Sigmoid colon (tissue), 7 donors: ENCODE results near the gene ALB. TPM values are rescaled to one million over a fixed set of nuclear protein-coding genes. Genes with fewer than 3 reads are reported as not detected.

Experiments
- DNase-seq: peaks from one replicate; pipeline ENCODE4 v3.0.0-alpha.2; 2019
- H3K27ac ChIP-seq, 4 donors: fragments of 200-600 bp; sonication (generic); one replicate each; pipeline ENCODE4 v1.5.1; 2016 to 2019; ENCODE audit warnings: mild to moderate bottlenecking in 1 of 4
- H3K27me3 ChIP-seq, 3 donors: fragments of 200-600 bp; sonication (generic); one replicate each; pipeline ENCODE4 v1.5.1; 2019; ENCODE audit warnings: mild to moderate bottlenecking in 1 of 3
- H3K36me3 ChIP-seq, 4 donors: fragments of 200-600 bp; sonication (generic); one replicate each; pipeline ENCODE4 v1.5.1; 2016 to 2019
- H3K4me1 ChIP-seq, 4 donors: fragments of 200-600 bp; sonication (generic); one replicate each; pipeline ENCODE4 v1.5.1; 2017 to 2019
- H3K4me3 ChIP-seq, 4 donors: fragments of 200-600 bp; sonication (generic); one replicate each; pipeline ENCODE4 v1.5.1; 2017 to 2019; ENCODE audit warnings: mild to moderate bottlenecking in 2 of 4, moderate library complexity in 1 of 4
- H3K9me3 ChIP-seq, 4 donors: fragments of 200-600 bp in 3 of 4; sonication (generic) in 3 of 4; one replicate each; pipeline versions ENCODE4 v1.5.1 to v1.6.1; 2013 to 2019
- EP300 ChIP-seq, 4 donors: sonication (generic); formaldehyde crosslinking; IDR thresholded peaks; one replicate each; pipeline ENCODE4 v1.6.1; 2017; ENCODE audit warnings: antibody characterized with exemption in 4 of 4
- POLR2A ChIP-seq, 2 donors: fragments of 450-650 bp; IDR thresholded peaks; one replicate each; pipeline ENCODE4 v1.6.1; 2016; ENCODE audit warnings: antibody characterized with exemption in 2 of 2, mild to moderate bottlenecking in 2 of 2, moderate library complexity in 2 of 2
- POLR2AphosphoS5 ChIP-seq, 4 donors: sonication (generic); formaldehyde crosslinking; IDR thresholded peaks; one replicate each; pipeline ENCODE4 v1.6.1; 2017; ENCODE audit warnings: antibody characterized with exemption in 4 of 4
- WGBS, 2 donors: extraction: QIAGEN DNeasy Blood & Tissue Kit; methylation state at CpG; one replicate each; pipeline ENCODE4 v1.1.7; 2013; 5-methylcytosine and 5-hydroxymethylcytosine counted together
- intact Hi-C: fragments of 100-400 bp; cut with DNase I; formaldehyde crosslinking; loops from one replicate; pipeline ENCODE4 v1.15.1; 2023
- polyA plus RNA-seq, 3 donors: library from polyadenylated mRNA; stranded (reverse); fragments of 200-250 nt; gene quantifications; one replicate each; pipeline ENCODE4 v1.2.3, GENCODE V29; 2013
- total RNA-seq, 4 donors: library from RNA; depleted of rRNA; stranded (reverse); fragments of >200 nt; gene quantifications; one replicate each; pipeline ENCODE4 v1.1.0, GENCODE V29; 2016
- TF ChIP-seq, protein P1 (sequence below), 4 experiments: fragments of 450-650 bp in 3 of 4; fragments of 200-600 bp in 1 of 4; IDR thresholded peaks; one replicate each; pipeline ENCODE4 v1.5.1; 2016 to 2019; ENCODE audit warnings: antibody characterized with exemption in 4 of 4, mild to moderate bottlenecking in 3 of 4, moderate library complexity in 2 of 4
- donor health status: healthy with polysubstance abuse.
- donor health status: Bipolar disorder and iron deficiency.
- donor health status: healthy.

The ALB gene
- total and polyA plus RNA-seq, 7 donors, result 0.96 TPM; not detected in 6

DNA sequence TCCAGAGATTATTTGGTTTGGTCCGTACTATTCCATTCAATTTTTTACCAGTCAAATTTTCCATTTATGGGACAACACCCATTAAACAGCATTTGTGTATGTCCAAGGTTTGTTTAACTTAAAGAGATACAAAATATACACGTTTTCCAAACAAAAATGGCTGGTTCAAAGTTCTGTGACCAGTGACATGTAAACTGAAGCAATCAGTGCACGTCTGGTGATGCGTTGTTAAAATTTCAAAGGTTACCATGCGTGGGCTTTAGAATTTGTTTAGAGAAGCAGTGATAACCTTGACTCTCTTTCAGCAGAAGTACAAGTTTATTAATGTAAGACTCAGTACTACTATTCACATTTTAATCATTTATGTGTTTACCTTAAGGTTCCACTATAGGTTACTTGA is 25.2 kb upstream of the ALB start:
- H3K27ac ChIP-seq, result no peak overlapping the region
- H3K27me3 ChIP-seq, result no peaks in the 10 kb centered on the region
- WGBS, 2 donors, result 59 to 69% methylated on average over 5 of the region's 5 CpGs
- H3K4me1 ChIP-seq, result no peaks in the 10 kb centered on the region
- no peak for DNase-seq
- intact Hi-C loops, result no loop called here
- TF ChIP-seq POLR2AphosphoS5 (IDR thresholded peaks at IDR 0.05) (no peak), POLR2A (IDR thresholded peaks at IDR 0.05) (no peak), EP300 (IDR thresholded peaks at IDR 0.05) (no peak)
- TF ChIP-seq, protein P1, sequence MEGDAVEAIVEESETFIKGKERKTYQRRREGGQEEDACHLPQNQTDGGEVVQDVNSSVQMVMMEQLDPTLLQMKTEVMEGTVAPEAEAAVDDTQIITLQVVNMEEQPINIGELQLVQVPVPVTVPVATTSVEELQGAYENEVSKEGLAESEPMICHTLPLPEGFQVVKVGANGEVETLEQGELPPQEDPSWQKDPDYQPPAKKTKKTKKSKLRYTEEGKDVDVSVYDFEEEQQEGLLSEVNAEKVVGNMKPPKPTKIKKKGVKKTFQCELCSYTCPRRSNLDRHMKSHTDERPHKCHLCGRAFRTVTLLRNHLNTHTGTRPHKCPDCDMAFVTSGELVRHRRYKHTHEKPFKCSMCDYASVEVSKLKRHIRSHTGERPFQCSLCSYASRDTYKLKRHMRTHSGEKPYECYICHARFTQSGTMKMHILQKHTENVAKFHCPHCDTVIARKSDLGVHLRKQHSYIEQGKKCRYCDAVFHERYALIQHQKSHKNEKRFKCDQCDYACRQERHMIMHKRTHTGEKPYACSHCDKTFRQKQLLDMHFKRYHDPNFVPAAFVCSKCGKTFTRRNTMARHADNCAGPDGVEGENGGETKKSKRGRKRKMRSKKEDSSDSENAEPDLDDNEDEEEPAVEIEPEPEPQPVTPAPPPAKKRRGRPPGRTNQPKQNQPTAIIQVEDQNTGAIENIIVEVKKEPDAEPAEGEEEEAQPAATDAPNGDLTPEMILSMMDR (IDR thresholded peaks at IDR 0.05), result no peak
- H3K9me3 ChIP-seq, result no peaks in the 10 kb centered on the region
- H3K4me3 ChIP-seq, result no peak overlapping the region
- H3K36me3 ChIP-seq, result no peaks in the 10 kb centered on the region

DNA sequence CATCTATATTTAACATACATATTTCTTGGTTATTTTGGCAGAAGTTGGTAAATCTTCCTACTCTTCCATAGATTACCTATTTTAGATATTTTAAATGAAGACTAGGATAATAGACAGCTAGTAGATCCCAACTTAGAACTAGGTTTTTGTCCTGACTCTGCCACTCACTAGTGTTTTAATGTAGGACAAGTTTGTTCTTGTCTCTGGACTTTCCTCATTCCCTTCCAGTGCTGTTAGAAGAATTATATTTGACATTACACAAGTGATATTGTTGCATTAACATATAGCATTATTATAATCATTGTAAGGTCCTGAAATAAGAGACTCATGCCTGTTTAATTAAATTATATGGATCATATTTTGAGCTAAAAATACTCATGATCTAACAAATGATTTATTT is 24.1 kb upstream of the ALB start:
- Histone ChIP-seq H3K36me3 (no peaks in the 10 kb centered on the region), H3K27me3 (no peaks in the 10 kb centered on the region), H3K4me3 (no peak overlapping the region), H3K27ac (no peak overlapping the region), H3K4me1 (no peaks in the 10 kb centered on the region), H3K9me3 (no peaks in the 10 kb centered on the region)
- DNase-seq, result no peak
- TF ChIP-seq POLR2AphosphoS5 (IDR thresholded peaks at IDR 0.05) (no peak), EP300 (IDR thresholded peaks at IDR 0.05) (no peak), POLR2A (IDR thresholded peaks at IDR 0.05) (no peak)
- TF ChIP-seq, protein P1 (IDR thresholded peaks at IDR 0.05), result no peak
- intact Hi-C loops, result no loop called here

DNA sequence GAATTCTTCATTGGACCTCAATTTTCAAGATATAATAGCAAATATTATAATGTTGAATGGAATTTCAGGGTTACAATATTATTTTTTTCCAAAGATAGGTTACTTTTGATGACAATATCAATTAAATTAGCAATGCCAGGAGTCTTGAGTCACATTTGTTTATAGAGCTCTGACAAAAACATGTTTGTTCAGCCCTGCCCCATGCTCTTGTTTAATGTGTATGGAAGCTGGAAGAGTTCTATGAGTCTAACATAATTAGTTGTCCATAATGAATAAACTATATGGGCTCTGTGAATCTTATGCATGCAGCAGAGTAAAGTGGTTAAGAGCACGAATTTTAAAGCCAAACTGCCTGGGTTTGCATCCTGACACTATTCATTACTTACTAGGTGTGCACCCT is 22.9 kb upstream of the ALB start:
- Histone ChIP-seq H3K27me3 (no peaks in the 10 kb centered on the region), H3K36me3 (no peaks in the 10 kb centered on the region), H3K9me3 (no peaks in the 10 kb centered on the region), H3K27ac (no peak overlapping the region), H3K4me1 (no peaks in the 10 kb centered on the region), H3K4me3 (no peak overlapping the region)
- WGBS, 2 donors, result 50% methylated on average over 1 of the region's 1 CpG
- intact Hi-C loops, result no loop called here
- TF ChIP-seq EP300 (IDR thresholded peaks at IDR 0.05), result no peak
- TF ChIP-seq, protein P1 (IDR thresholded peaks at IDR 0.05), result no peak
- TF ChIP-seq POLR2AphosphoS5 (IDR thresholded peaks at IDR 0.05), result no peak
- no peak for TF ChIP-seq POLR2A (IDR thresholded peaks at IDR 0.05)
- DNase-seq, result no peak

DNA sequence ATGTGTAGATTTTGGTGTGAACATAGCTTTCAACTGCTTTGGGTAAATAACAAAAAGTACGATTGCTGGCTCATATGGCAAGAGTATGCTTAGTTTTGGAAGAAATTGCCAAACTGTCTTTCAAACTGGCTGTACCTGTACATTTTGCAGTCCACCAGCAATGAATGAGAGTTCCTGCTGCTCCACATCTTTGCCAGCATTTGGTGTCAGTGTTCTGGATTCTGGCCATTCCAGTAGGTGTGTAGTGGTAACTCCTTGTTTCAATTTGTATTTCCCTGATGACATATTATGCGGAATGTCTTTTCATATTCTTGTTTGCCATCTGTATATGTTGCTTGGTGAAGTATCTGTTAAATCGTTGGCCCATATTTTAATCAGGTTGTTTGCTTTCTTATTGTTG is 20.6 kb upstream of the ALB start:
- WGBS, 2 donors, result 75 to 89% methylated on average over 3 of the region's 3 CpGs

DNA sequence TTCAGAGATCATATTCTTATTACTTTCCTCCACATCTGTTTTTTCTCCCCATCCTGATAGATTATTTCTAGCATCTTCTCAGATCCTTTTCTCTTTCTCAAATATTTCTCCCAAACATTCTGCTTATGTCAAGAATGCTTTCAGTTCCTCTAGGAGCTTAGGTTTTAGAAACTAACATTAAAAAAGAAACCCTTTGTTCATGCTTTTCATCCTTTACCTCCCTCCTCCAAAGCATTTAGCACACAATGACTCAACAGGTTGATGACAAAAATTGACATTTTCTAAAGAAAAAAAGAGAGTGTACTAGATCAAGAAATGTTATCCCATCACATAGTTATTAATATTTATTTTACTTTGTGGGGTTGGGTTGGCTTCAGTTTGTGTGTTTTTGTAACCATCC is 16.5 kb upstream of the ALB start:
- Histone ChIP-seq H3K27me3 (no peaks in the 10 kb centered on the region), H3K27ac (no peak overlapping the region), H3K9me3 (no peaks in the 10 kb centered on the region), H3K4me1 (no peaks in the 10 kb centered on the region), H3K4me3 (no peak overlapping the region), H3K36me3 (no peaks in the 10 kb centered on the region)
- DNase-seq, result no peak
- intact Hi-C loops, result no loop called here
- TF ChIP-seq, protein P1 (IDR thresholded peaks at IDR 0.05), result no peak
- TF ChIP-seq POLR2A (IDR thresholded peaks at IDR 0.05) (no peak), EP300 (IDR thresholded peaks at IDR 0.05) (no peak), POLR2AphosphoS5 (IDR thresholded peaks at IDR 0.05) (no peak)

More for the DNA sequence above, 20.6 kb upstream of the ALB start:
- no peaks in the 10 kb centered on the region for H3K36me3 ChIP-seq
- no peak for DNase-seq
- no peak overlapping the region for H3K27ac ChIP-seq
- no peaks in the 10 kb centered on the region for H3K27me3 ChIP-seq
- H3K4me1 ChIP-seq, result no peaks in the 10 kb centered on the region
- H3K4me3 ChIP-seq, result no peak overlapping the region
- intact Hi-C loops, result no loop called here
- no peaks in the 10 kb centered on the region for H3K9me3 ChIP-seq
- TF ChIP-seq POLR2AphosphoS5 (IDR thresholded peaks at IDR 0.05) (no peak), EP300 (IDR thresholded peaks at IDR 0.05) (no peak), POLR2A (IDR thresholded peaks at IDR 0.05) (no peak)
- TF ChIP-seq, protein P1 (IDR thresholded peaks at IDR 0.05), result no peak
